ENCODE data around the gene CD93. TPM values are rescaled to one million over a fixed set of nuclear protein-coding genes. Genes with fewer than 3 reads are reported as not detected.

Gene CD93, protein sequence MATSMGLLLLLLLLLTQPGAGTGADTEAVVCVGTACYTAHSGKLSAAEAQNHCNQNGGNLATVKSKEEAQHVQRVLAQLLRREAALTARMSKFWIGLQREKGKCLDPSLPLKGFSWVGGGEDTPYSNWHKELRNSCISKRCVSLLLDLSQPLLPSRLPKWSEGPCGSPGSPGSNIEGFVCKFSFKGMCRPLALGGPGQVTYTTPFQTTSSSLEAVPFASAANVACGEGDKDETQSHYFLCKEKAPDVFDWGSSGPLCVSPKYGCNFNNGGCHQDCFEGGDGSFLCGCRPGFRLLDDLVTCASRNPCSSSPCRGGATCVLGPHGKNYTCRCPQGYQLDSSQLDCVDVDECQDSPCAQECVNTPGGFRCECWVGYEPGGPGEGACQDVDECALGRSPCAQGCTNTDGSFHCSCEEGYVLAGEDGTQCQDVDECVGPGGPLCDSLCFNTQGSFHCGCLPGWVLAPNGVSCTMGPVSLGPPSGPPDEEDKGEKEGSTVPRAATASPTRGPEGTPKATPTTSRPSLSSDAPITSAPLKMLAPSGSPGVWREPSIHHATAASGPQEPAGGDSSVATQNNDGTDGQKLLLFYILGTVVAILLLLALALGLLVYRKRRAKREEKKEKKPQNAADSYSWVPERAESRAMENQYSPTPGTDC
- total RNA-seq = 5.9 TPM

DNA sequence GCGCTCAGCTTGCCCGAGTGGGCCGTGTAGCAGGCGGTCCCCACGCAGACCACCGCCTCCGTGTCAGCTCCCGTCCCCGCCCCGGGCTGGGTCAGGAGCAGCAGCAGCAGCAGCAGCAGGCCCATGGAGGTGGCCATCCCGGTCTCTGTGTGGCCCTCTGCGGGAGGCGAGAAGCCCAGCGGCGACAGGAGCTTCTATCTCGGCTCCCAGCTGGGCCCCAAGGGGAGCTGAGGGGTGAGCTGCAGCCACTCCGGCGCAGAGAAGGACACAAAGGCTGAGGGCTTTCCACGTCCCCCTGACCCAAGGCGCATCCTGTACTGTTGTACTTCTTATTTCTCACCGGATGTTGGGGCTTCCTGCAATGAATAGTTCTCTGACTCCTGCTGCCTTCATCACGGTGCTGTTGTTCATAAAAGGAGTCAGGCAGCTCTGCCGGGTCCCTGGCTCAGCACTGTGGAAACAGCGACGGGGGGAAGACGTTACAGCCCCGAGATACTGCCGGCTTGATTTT is at the start of gene CD93:
Gene CD93, minus strand, starts transcription at position 269 of the 511 bp plus-strand sequence. Its CDS starts 132 bp downstream, at position 137.
- peak in 2 of 3 donors; percentile 59 to 63 for DNase-seq (ENCODE audit: low read depth in 2 of 3, low spot score in 2 of 3)

DNA sequence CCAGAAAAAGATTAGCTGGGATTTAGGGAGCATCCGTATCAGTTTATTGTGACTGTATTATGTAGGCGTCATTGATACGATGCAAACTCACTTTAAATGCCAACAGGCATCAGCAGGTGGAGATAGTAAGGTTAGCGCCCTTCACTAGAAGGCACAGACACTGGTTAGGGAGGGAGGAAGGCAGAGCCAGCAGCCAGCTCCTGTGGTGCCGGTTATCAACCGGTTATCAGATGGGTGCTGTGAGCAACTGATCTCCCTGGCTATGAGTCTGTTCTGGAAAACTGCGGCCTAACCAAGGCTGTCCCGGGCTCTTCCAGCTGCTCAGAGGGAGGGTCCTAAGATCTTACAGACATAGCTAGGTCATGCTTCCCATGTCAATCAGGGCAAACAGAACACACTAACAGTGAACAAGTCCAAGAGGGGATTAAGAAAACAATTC is 47.5 kb upstream of the CD93 start:
- DNase-seq (ENCODE audit: low read depth in 2 of 3, low spot score in 2 of 3) = no peak

DNA sequence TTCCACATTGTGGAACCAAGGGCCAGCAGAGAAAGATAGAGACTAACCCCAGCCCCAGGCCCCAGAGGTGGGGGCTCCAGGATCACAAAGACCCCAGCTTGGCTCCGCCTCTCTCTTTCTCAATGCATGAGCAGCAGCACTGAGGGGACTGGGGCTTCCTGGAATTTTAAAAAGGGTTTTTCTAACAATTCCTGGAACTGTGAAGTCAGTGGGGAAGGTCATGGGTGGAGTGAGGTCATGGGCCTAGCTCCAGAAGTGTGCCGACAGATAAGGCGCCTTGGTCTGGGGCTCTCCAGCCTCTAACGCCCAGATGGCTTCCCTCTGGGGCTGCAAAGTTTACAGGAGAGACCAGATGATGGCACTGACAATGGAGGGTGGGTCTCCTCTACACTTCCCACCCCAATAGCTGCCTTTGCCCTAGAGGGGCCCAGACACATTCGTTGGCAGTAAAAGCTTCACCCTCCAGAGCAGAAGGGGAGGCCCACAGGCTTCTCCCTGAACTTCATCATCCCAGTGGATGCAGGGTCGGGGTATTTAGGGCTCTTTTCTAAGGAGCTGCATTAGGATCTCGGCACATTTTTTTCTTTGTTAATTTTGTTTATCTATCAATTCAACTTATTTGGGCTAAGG is 46.9 kb upstream of the CD93 start:
- no peak for DNase-seq (ENCODE audit: low read depth in 2 of 3, low spot score in 2 of 3)

DNA sequence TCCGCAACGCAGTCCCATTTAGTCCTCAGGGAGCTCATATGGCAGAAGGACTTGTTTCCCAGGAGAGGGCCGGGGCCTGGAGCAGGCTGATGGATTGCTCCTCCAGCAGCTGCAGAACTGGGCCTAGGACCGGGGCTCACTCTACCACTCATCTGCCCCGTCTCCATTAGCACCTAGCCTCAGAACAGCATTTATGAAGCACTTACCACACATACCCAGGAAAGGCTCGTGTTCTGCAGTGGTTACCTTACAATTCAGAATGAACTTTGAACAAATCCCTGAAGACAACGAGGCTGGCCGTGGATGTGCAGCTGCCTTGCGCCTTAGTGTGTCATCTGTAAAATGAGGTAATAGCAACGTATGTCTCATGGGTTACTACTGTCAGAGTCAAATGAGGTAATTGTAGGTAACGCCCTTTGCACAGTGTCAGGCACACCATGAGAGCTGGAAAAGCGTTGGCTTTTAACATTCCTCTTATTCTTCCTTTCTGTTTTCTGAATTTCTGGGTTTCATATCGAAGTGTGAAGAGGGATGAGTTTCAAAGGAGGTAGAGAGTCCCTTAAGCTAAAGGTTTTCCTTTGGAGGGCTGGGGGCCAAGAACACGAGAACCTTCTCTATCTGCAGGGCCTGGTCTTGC is 46.3 kb upstream of the CD93 start:
- DNase-seq (ENCODE audit: low read depth in 2 of 3, low spot score in 2 of 3) = no peak

DNA sequence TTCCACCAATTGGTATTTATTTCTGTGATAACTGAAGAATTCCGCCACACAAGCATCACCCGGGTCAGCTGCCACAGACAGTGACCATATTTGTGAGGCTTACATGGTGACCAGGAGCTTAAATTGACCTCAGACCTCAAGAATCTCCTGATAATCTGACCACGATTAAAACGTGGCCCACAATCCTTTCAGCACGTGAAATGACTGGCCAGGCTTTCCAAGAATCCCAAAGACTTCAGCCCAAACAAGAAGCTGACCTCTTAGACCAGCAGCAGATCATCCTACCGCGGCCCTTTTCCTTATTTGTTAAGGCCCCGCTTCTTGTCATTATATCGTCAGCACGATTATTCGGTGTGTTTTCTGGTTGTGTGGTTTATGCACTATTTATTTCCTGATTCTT is 45.6 kb upstream of the CD93 start:
- DNase-seq (ENCODE audit: low read depth in 2 of 3, low spot score in 2 of 3) = no peak

DNA sequence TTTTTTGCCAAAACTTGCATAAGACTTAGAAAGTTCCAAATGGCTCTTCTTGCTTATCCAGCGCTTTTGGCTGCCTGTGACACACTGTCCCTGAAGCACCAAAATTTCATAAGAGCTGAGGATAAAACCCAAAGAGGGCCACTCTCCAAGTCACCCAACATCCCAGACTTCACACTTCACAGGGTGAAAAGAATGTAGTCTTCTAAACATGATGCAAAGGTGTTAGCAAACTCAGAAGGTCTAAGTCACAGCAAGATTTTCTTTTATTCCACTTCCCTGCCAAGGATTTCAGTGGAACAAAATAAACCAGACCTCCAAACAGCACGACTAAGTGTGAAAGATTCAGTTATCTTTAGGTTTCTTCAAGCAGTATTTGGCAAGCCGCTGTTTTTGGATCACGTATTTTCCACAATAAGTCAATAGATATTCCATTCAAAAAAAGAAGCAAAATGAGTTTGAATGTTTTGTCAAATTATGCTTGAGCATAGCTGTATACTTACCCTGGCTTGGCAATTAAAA is 44.6 kb upstream of the CD93 start:
- DNase-seq (ENCODE audit: low read depth in 2 of 3, low spot score in 2 of 3) = no peak

DNA sequence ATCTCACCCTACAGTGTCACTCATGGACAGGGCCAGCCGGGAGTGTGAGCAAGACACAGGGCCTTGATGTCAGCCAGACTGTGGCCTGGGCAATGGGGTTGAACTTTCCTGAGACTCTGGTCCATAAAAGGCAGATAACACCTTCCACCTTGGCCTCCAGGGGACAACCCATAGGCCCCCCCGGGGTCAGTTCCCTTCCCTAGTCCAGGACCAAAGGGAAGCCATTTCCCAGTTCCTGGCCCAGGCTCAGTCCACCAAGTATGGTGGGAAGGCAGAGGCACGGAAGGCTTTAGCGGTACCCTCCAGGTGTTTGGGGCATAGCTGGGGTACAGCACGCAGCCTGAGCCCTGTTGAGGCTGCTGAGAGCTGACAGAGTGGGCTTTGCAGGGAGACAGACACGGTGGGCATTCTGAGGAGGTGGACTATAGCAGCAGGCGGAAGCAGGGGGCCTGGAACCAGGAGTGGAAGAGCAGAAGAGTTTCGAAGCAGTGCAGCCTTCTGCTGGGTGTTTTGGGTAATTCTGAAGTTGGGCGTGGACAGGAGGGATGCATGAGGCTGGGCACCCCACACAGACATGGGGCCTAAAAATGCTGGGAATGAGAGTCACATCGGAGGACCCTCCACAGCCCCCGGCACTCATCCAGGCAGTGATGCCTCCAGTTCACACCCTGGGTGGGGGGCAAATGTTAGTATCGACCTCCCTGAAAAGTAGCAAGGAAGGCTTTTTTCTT is 43.9 kb upstream of the CD93 start:
- DNase-seq (ENCODE audit: low read depth in 2 of 3, low spot score in 2 of 3) = no peak

DNA sequence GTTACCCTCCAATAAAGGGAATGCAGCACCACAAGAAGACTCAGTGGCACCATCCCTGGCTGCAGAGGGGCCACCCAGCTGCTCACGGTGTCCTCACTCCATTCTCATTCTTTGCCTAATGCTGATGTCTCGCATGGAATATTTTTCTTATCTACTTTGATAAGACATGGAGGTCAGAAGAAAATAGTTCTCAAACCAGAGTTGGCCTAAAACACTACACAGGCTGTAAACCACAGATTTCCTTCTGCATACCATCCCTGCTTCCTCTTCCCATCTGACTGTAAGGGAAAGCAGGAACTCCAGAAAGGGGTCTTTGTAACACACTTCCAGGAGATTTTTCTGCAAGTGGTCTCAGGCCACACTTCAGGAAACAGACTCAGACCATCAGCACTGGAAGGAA is 43.1 kb upstream of the CD93 start:
- DNase-seq (ENCODE audit: low read depth in 2 of 3, low spot score in 2 of 3) = no peak

DNA sequence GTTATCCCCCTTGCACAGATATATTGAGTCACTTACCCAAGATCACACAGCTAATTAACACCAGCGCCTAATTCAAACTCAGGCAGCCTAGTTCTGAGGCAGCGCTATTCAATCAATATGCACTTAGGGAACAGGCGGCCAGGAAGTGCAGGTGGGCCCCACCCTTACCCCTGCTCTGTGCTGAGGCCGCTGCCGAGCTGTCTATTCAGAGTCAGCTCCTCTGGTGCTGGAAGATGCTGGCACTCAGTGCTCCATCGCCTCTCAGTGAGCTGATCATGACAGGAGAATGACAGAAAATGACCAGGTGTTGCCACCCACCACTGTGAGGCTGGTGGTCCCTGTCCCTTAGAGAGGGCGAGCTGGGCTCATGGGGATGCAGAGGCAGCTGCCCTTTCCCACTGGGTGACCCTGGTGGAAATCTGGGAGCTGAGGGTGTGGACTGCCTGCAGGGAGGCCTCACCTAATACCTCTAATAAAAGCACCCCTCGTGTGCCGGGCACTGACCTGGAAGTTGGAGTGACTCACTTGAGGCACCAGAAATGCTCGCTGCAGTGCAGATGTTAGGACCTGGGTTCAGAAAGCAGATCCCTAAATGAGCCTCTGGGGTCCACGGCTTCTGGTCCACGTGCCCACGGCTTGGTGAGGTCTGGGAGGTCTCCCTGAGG is 42.5 kb upstream of the CD93 start:
- DNase-seq (ENCODE audit: low read depth in 2 of 3, low spot score in 2 of 3) = no peak

DNA sequence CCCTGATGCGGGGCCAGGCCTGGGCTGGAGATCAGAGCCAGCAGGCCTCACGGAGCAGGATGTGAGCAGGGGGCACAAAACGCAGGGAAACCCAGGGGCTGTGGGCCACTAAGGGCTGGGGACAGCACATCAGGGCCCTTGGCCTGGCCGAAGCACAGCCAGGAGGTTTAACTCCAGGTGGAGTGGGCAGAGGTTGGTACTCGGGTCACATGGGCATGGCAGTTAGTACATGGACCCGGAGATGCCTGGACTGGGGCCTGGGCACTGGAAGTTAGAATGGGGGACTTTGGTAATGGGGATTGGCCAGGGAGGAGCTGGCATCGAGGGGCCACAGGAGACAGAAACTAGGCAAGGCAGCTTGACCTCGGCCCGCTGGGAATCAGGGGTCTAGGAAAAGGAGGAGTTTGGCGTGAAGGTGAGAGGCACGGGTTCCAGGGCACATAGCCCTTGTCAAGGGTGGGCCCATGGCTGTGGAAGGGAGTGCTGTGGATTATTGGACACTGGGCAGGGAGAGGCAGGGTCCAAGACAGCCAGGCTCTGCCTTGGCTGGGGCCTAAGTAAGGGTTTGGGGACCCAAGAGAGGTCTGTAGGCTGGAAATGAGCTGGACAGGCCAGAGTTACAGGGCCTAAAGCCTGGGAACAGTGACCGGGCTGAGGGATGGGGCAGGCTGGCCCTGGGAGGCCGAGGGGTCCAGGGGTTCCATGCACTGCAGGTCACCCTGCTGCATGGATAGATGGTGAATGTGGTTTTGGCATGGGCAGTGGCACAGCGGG is 41.6 kb upstream of the CD93 start:
- no peak for DNase-seq (ENCODE audit: low read depth in 2 of 3, low spot score in 2 of 3)

DNA sequence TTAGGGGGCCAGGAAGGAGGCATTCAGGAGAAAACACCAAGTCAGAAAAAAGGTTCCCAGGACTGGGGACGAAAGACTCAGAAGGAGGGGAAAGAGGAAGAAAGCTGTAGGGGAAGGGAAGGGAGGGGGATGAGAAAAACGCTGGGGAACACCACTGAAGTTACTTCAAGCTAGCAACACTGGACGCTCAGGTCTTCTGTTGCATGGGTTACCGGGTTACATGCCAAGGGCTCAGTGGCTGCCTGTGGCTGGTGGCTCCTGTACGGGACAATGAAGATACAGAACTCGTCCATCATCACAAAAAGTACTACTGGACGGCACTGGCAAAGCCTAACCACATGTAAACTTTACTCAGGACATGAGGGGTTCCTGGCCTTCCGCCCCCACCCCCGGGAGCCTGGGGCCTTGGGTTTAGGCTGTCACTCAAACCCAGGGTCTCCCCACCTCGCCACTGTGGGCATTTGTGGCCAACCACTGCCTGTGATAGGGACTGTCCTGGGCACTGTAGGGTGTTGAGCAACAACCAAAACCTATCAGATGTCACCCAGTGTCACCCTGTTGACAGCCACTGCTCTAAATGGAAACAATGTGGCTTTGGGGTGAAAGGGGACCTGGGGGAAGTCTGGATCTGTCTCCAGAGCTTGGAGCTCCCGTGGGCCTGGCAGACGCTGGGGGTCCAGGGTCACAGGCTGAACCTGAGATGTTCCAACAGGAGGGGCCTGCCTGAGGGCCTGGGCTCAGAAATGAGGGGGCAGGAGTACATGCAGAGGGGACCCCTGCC is 40.3 kb upstream of the CD93 start:
- DNase-seq (ENCODE audit: low read depth in 2 of 3, low spot score in 2 of 3) = no peak

DNA sequence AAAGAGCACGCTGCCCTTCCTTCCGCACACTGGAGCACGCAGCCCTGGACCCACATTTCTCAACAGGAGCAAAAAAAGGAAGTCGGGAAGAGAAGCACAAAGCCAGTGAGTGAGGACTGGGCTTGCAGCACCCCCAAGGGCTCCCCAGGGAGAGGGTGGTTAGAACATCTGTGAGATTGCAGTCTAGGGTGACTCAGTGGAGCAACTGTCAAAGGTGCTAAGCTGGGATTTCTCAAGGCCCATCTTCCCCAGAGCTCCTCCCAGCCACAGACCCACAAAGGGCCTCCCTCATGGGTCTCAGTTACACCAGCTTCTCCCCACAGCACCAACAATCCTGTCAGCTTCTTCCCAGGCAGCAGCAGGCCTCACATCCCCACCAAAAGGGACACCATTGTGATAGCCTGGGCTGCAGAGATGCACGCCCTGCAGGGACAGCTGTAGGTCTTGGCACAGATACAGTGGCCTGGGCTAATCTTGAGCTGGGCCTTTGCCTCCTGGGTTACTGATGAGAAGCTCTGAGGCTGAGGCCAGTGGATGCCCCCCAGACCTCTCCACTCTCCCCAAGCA is 39.6 kb upstream of the CD93 start:
- DNase-seq (ENCODE audit: low read depth in 2 of 3, low spot score in 2 of 3) = no peak

DNA sequence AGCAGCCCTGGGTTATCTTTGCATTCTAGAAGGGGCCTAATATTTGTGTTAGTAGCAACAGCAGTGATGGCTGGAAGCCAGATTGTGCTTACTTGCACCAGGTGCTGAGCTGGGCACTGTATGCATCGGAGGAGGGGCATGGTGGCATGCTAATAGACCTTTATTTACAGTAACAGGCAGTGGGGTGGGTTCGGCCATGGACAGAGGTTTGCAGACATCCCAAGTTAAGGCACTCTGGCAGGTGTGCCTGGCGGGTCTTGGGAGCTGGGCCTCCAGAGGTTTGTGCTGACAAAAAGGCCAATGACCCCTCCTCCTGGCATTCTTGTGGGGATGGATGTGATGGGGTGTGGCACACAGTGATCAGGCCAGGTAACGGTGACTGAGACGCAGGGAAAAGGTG is 39.0 kb upstream of the CD93 start:
- no peak for DNase-seq (ENCODE audit: low read depth in 2 of 3, low spot score in 2 of 3)

DNA sequence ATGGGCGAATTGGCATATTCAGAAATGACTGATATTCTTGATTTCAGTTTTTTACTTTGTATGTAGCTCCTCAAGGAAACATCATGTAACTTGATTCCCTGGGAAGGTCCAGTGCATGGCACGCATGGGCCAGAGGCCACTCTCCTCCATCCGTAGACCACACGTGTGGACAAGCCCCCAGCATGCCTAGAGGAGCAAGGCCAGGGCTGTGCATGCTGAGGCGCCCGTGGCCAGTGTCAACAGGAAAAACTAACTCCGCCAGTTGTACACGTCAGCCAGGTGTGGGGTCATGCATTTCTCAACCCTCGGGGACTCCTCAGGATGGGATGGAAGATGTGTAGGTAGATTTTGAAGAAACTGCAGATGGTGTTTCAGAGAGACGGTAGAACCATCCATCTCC is 37.8 kb upstream of the CD93 start:
- DNase-seq (ENCODE audit: low read depth in 2 of 3, low spot score in 2 of 3) = no peak

DNA sequence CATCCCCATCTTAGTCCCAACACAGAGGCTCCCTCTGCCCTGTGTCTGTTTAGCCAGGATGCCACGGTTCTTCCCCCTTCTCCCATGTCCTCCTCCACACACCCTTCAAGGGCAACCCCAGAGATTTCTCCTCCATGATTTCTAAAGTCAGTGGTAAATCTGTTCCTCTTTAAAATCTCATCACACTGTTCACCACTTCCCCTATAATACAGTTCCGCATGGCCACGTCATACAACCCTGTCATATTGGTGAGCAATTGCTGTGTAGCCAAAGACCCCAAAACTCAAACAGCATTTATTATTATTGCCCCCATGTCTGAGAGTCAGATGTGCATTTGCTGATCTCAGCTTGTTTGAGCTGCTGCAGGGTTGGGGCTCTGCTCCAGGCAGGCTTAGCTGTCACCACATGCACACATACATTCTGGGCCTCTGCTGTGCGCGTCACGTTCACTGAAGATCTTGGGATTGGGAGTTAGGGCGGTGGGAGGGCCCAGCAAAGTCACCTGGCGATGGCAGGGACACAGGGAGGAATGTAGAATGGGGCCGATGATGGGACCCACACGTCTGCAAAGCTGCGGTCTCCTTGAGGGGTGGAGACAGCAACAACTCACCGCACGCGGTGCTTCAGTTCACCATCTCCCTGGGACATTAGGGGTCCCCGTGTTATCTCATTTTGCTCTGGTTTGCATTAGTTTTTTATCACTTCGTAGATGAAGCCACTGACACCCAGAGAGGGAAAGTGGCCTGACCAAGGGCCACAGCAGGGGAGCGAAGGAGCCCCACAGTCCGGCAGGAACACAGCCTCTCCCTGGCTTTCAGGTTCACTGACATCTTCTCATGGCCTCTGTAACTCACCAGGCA is 36.9 kb upstream of the CD93 start:
- DNase-seq (ENCODE audit: low read depth in 2 of 3, low spot score in 2 of 3) = no peak

DNA sequence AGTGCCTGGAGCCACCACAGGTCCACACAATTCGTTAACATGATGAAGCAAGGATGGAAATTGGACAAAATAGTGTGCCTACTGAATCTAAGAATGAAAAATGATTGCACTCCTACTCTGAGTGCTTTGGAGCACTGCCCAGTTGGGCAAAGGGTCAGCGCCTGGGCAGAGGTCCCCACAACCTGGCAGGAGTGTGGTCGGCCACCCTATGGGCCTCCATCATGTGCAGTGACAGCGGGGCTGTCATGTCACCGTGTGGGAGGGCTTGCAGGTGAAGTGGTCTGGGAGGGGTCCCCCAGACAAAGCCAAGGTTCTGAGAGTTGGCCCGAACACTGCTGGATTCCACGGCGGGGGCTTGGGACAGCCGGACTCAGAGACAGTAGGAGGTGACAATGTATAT is 36.2 kb upstream of the CD93 start:
- DNase-seq (ENCODE audit: low read depth in 2 of 3, low spot score in 2 of 3) = no peak

DNA sequence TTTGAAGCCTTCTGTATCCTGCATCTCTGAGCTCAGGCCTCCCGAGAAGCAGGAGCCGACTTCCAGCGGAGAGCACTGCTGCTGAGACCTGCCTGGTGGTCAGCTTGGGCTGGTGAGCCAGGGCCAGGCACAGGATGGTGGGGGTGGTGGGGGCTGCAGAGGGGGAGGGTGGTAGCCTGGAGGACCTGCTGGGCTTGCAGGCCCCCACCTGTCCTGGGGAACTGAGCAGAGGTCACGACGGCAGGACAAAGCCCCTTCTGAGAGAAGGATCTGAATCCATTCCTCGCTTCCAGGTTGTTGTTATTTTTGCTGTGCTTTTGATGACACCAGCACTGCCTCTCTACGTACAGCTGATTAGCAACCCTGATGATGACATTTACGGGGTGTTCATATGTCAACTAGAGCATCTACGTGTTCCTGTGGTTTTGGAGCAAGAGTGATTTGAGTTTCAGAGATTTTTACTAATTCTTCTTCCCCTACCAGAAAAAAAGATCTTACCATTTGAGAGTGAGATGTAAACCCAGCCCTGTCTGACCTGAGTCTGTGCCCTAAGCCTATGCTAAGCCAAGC is 35.7 kb upstream of the CD93 start:
- DNase-seq (ENCODE audit: low read depth in 2 of 3, low spot score in 2 of 3) = no peak

Measured in hematopoietic multipotent progenitor cell (in vitro differentiated cells).